Midbrain (tissue), 1 donor: ENCODE data around the gene ABLIM1.

Experiments used
- DNase-seq: peaks from one replicate; lab custom pipeline; 2025; lab: John Stamatoyannopoulos, UW

Gene ABLIM1

GRCh38 chr10:114584419-114584818, 73.7 kb downstream of the ABLIM1 start:
- no peak for DNase-seq

DNA sequence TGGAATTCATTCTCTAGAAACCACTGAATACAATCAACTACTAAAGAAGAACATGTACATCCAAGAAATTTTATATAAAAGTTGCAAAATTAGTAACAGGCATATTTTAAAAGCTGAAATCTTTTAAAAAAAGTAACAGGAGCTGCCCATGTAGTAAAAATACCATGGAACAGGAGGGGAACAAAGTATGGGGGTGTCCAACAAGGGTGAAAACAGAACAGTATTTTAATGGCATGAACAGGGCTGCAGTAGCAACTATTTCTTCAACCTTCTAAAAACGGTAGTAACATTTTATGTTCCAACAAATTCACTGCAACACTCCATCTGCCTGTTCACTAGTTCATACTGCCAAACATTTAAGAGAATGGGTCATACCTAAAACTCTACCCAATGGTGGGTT, 77.0 kb downstream of the ABLIM1 start:
- no peak for DNase-seq

GRCh38 chr10:114577133-114577532, 80.9 kb downstream of the ABLIM1 start:
- DNase-seq = no peak

DNA sequence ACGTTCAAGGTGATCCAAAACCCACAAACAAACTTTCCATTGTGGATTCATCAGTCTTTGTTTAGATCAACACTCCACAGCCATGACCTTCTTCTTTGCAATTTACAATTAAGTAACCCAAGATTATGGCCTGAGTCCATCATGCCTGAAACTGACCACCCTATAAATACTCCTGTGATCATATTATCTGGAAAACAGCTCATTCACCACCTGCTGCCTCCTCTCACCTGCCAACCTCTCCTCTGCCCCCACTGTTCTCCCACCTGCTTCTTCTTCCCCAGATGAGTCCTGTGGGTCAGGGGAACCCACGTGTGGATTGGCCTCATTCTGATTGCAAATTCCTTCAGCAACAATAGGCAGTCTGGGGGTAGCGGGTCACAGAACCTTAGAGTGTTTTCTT, 81.4 kb downstream of the ABLIM1 start:
- DNase-seq = no peak

DNA sequence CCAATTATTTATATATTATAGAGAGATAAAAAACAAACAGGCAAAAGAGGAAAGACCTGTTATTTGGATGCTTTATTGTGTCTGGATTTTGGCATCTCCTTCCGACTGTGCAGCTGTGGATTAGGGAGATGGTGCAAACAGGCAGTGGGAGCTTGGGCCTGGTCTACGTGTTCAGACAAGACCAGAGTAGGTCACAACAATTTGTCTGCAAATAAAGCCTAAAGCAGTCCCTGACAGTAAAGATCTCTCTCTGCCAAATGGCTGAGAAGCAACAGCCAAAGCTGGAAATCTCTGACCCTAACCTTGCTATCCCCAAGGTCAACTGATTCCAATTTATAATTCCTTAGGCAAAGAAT, 82.0 kb downstream of the ABLIM1 start:
- no peak for DNase-seq

GRCh38 chr10:114575417-114576131, 82.5 kb downstream of the ABLIM1 start:
- DNase-seq = no peak

GRCh38 chr10:114573330-114574045, 84.6 kb downstream of the ABLIM1 start:
- DNase-seq = no peak

- DNase-seq = peak; percentile 32
Observed at GRCh38 chr10:114571316-114571999, 86.6 kb downstream of the ABLIM1 start.

- DNase-seq = no peak
Observed at GRCh38 chr10:114566064-114566463, 92.0 kb downstream of the ABLIM1 start.

DNA sequence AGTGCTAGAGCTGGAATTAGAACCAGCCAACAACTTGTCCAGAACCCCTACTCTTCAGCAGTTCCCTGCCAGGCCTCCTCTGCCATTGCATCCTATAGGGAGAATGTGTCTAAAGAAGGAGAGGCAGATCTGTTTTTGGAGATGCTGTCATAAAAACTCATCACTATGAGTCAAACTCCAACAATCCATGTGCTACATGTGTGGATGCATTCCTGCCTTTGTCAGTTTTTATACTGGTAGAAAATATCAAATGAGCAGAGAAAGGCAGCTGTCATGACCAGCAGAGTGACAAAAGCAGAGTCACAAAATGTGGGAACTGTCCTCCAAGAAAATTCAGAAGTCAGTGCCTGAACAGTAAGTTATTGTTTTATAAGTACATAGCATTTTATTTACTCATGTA, 93.0 kb downstream of the ABLIM1 start:
- no peak for DNase-seq

DNA sequence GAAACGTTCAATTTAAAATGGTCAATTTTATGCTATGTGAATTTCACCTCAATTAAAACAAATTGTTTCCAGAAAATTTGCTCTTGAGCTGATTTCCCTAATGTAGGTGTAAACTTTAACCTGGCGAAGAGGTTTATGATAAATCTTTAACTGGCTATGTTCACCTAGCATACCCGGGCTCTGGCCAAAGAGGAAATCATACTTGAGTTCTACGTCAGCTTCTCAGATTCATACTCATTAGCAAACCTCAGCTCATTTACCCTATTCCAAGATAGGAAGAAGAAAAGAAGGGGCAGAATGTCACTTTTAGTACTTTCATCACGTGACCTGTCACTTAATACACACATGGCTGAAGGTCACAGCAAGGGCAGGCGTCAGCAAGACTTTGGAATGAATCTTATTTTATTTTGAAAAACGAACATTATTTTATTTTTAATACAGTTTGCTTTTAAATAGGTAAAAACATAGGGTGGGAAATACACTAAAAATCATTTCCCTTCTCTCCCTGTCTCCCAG, 97.0 kb downstream of the ABLIM1 start:
- no peak for DNase-seq

DNA sequence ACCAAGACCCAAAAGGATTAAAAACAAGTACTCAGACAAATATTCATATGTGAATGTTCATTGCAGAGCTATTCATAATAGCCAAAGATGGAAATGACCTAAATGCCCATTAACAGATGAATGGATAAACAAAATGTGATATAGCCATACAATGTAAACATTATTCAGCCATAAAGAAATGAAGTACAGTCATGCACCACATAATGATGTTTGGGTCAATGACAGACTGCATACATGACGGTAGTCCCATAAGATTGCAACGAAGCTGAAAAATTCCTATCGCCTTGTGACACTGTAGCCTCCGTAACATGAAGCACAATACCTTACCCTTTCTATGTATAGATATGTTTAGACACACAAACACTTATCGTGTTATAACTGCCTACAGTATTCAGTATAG, 97.9 kb downstream of the ABLIM1 start:
- DNase-seq = no peak

DNA sequence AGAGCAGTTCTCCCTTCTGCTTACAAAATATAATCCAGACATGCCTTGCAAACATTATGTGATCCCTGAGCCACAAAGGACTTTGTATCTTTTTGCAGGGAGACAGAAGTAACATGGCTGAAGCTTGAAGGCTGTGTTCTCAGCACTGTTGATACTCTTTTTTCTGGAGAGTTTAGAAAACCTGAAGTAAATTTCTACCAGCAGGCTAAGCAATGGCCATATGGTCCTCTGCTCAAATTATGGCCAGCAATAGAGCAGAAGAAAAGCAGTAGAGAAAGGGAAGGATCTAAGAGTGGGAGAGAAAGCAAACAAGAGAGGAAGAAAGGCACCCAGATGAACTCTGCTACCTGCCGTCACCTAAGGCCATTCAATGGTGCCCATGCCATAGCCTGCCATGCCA, 98.4 kb downstream of the ABLIM1 start:
- DNase-seq = no peak

- no peak for DNase-seq
Observed at GRCh38 chr10:114557854-114558253, 100.2 kb downstream of the ABLIM1 start.

DNA sequence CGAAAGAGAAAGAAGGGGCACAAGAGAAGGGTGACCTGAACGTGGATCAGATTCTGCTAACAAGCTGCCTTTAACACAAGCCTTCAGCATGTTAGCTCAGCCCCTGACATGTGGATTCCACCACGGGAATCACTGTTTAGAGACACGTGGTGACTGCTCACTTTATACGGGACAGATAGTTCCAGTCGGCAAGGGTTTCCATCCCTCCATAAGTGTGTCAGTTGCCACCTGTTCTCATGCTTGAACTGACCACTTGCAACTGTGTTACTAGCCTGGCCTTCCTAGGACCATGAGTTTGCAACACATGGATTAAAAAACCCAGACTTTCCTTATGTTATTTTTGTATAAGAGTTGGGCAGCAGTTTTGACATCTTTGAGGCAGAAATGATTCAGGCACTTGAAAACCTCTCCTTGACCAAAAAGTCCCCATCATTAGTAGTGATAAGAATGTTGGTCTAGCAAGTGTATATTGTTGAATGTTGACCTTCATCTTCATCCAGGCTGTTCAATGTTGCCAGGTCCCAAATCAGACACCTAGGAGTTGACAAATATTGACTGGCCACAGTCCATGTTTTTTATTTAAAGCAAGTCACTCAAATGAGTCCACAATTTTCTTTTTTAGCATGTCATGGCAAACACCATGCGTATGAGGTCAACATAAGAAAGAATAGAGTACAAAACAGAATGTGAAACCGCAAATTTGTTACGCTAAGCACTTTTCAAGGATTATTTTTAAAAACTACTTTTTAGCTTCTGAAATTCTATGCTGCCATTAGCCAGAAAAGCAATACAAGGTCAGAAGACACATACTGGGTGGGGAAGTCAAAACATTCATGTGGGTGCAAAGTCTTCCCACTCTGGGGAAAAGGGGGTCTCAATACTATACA, 101.6 kb downstream of the ABLIM1 start:
- DNase-seq = no peak

GRCh38 chr10:114553436-114553835, 104.6 kb downstream of the ABLIM1 start:
- DNase-seq = no peak

DNA sequence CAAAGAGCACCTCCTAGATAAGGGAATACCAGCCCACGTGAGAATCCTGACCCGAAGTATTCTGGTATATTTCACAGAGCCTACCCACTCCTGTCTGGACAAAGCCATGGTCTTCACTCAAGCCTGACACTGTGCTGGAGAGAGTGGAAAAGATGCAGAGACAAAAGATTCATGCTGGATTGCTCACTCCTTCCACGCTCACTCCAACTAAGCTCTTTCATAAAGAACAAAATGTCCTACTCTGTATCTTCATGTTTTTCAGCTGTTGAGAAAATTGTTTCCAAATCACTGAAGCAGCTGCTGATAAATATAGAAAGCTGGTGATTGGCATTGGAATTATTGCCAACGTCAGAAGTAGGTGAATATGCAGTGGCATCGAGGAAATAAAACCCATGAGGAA, 106.0 kb downstream of the ABLIM1 start:
- DNase-seq = no peak

DNA sequence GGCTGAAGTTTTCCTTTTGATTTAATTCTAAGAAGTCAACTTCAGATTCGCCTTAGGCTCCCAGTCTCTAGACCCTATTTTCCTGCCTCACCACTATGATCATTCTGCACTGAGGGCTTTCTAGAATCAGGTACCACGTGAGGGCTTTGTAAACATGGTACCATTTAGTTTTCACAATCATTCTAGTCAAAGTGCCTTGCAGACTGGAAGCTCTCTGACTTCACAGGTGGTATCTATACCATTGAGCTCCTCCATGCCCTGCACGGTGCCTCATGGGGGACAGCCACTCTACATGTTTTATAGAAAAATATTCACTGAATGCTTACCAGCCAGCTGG, 106.5 kb downstream of the ABLIM1 start:
- DNase-seq = no peak

DNA sequence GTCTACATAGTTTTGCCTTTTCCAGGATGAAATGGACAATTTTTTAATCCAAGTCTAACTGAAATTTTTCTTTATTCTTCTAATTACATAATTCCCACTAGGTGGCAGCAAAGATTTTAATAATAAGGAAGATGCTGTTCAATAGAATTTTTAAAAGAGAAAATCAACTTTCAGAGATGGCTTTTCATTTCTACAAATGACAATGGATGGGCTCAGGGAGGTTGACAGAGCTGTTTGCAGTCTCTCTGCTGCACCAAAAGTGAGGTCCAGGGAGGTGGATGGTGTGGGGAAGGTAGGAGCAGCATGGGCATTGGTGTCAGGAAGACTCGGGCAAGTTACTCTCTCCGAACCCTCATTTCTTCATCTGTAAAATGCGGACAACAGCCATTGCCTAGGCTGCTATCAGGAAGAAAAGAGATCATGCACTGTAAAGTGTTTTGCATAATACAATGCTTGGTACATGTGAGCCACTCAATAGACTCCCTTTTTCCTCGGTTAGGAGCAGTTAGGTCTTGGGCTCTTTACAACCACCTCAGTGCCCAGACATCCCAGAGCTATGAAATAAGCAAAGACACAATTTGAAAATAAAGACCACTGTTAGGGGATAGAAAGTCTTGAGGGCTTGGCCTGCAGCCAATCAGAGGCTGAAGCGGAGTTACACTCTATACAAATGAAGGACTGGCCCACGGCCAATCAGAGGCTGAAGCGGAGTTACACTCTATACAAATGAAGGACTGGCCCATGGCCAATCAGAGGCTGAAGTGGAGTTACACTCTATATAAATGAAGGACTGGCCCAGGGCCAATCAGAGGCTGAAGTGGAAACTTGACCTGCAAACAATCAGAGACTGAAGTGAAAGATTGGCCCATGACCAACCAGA, 107.1 kb downstream of the ABLIM1 start:
- DNase-seq = peak; percentile 29

- DNase-seq = no peak
Observed at GRCh38 chr10:114548662-114549061, 109.4 kb downstream of the ABLIM1 start.

DNA sequence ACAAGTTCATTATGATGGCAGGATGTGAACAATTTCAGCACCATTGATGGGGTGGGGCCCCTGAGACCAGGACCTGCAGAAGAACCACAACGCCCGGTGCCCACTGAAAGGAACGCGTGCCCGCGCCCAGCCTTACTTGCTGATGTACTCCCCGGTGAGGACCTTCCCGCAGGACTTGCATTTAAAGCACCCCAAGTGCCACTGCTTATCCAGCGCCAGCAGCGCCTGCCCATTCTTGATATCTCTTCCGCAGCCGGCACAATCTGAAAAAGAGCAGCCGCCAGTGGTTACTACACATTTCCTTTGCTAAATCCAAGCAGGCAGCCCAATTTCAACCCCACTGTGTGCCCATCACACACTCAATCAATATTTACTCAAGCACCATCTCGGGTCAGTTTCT, 110.6 kb downstream of the ABLIM1 start:
- no peak for DNase-seq
